ENCODE data around the gene PSMB5. TPM values are rescaled to one million over a fixed set of nuclear protein-coding genes. Genes with fewer than 3 reads are reported as not detected.

The PSMB5 gene
- polyA plus RNA-seq, 1 donor from 2014 or later: 147 TPM

- no peak overlapping the region for H3K9ac ChIP-seq (ENCODE audit: low read length)
- H3K4me2 ChIP-seq (ENCODE audit: low read length): no peak overlapping the region
- peak overlapping the region; percentile 15 for H3K27ac ChIP-seq (ENCODE audit: low read length)
- no peaks in the 10 kb centered on the region for H3K27me3 ChIP-seq (ENCODE audit: insufficient read depth, low read depth, low read length)
- H3K9me2 ChIP-seq (ENCODE audit: insufficient read depth, low read length): no peaks in the 10 kb centered on the region
- no peaks in the 10 kb centered on the region for H3K36me3 ChIP-seq (ENCODE audit: insufficient read depth, low read length)
- no peaks in the 10 kb centered on the region for H3F3A ChIP-seq (ENCODE audit: insufficient read depth, low read length, poor library complexity, severe bottlenecking)
- no peaks in the 10 kb centered on the region for H3K9me3 ChIP-seq (ENCODE audit: low read length)
- H3K4me3 ChIP-seq (ENCODE audit: low read length): no peak overlapping the region
- no peaks in the 10 kb centered on the region for H4K20me1 ChIP-seq (ENCODE audit: insufficient read depth)
- H3K79me2 ChIP-seq (replicated peaks; ENCODE audit: insufficient read depth, low read length): no peaks in the 10 kb centered on the region
- H2AFZ ChIP-seq (ENCODE audit: low read depth, low read length): no peak overlapping the region
- TF ChIP-seq EZH2 (IDR thresholded peaks at IDR 0.05; ENCODE audit: borderline replicate concordance, insufficient read depth, low read length, poor library complexity, severe bottlenecking) (no peak), MXI1 (conservative IDR thresholded peaks at IDR 0.05; ENCODE audit: poor library complexity, severe bottlenecking) (no peak), EP300 (conservative IDR thresholded peaks at IDR 0.05; ENCODE audit: poor library complexity, severe bottlenecking) (no peak), TAF1 (IDR thresholded peaks at IDR 0.05; ENCODE audit: low read depth) (no peak)
- TF ChIP-seq, protein P1, sequence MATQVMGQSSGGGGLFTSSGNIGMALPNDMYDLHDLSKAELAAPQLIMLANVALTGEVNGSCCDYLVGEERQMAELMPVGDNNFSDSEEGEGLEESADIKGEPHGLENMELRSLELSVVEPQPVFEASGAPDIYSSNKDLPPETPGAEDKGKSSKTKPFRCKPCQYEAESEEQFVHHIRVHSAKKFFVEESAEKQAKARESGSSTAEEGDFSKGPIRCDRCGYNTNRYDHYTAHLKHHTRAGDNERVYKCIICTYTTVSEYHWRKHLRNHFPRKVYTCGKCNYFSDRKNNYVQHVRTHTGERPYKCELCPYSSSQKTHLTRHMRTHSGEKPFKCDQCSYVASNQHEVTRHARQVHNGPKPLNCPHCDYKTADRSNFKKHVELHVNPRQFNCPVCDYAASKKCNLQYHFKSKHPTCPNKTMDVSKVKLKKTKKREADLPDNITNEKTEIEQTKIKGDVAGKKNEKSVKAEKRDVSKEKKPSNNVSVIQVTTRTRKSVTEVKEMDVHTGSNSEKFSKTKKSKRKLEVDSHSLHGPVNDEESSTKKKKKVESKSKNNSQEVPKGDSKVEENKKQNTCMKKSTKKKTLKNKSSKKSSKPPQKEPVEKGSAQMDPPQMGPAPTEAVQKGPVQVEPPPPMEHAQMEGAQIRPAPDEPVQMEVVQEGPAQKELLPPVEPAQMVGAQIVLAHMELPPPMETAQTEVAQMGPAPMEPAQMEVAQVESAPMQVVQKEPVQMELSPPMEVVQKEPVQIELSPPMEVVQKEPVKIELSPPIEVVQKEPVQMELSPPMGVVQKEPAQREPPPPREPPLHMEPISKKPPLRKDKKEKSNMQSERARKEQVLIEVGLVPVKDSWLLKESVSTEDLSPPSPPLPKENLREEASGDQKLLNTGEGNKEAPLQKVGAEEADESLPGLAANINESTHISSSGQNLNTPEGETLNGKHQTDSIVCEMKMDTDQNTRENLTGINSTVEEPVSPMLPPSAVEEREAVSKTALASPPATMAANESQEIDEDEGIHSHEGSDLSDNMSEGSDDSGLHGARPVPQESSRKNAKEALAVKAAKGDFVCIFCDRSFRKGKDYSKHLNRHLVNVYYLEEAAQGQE (IDR thresholded peaks at IDR 0.05; ENCODE audit: borderline replicate concordance): no peak
These were observed 9.4 kb downstream of the PSMB5 start for GRCh38 chr14:23025151-23025814.

- Histone ChIP-seq H3K9me2 (ENCODE audit: insufficient read depth, low read length) (no peaks in the 10 kb centered on the region), H3K27ac (ENCODE audit: low read length) (peak overlapping the region; percentile 15), H3K27me3 (ENCODE audit: insufficient read depth, low read depth, low read length) (no peaks in the 10 kb centered on the region), H3K4me3 (ENCODE audit: low read length) (no peak overlapping the region), H3F3A (ENCODE audit: insufficient read depth, low read length, poor library complexity, severe bottlenecking) (no peaks in the 10 kb centered on the region), H3K79me2 (replicated peaks; ENCODE audit: insufficient read depth, low read length) (no peaks in the 10 kb centered on the region), H2AFZ (ENCODE audit: low read depth, low read length) (no peak overlapping the region), H3K4me2 (ENCODE audit: low read length) (no peak overlapping the region), H3K36me3 (ENCODE audit: insufficient read depth, low read length) (no peaks in the 10 kb centered on the region), H4K20me1 (ENCODE audit: insufficient read depth) (no peaks in the 10 kb centered on the region), H3K9ac (ENCODE audit: low read length) (no peak overlapping the region), H3K9me3 (ENCODE audit: low read length) (no peaks in the 10 kb centered on the region)
- TF ChIP-seq TAF1 (IDR thresholded peaks at IDR 0.05; ENCODE audit: low read depth): no peak
- TF ChIP-seq EZH2 (IDR thresholded peaks at IDR 0.05; ENCODE audit: borderline replicate concordance, insufficient read depth, low read length, poor library complexity, severe bottlenecking): no peak
- TF ChIP-seq, protein P1 (IDR thresholded peaks at IDR 0.05; ENCODE audit: borderline replicate concordance): no peak
- no peak for TF ChIP-seq POLR2AphosphoS5 (IDR thresholded peaks at IDR 0.05)
- TF ChIP-seq RAD21 (conservative IDR thresholded peaks at IDR 0.05): no peak
- TF ChIP-seq, protein P2, sequence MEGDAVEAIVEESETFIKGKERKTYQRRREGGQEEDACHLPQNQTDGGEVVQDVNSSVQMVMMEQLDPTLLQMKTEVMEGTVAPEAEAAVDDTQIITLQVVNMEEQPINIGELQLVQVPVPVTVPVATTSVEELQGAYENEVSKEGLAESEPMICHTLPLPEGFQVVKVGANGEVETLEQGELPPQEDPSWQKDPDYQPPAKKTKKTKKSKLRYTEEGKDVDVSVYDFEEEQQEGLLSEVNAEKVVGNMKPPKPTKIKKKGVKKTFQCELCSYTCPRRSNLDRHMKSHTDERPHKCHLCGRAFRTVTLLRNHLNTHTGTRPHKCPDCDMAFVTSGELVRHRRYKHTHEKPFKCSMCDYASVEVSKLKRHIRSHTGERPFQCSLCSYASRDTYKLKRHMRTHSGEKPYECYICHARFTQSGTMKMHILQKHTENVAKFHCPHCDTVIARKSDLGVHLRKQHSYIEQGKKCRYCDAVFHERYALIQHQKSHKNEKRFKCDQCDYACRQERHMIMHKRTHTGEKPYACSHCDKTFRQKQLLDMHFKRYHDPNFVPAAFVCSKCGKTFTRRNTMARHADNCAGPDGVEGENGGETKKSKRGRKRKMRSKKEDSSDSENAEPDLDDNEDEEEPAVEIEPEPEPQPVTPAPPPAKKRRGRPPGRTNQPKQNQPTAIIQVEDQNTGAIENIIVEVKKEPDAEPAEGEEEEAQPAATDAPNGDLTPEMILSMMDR (IDR thresholded peaks at IDR 0.05; ENCODE audit: poor library complexity, severe bottlenecking): no peak
- no peak for TF ChIP-seq MXI1 (conservative IDR thresholded peaks at IDR 0.05; ENCODE audit: poor library complexity, severe bottlenecking)
- no peak for TF ChIP-seq SMC3 (conservative IDR thresholded peaks at IDR 0.05; ENCODE audit: poor library complexity)
- no peak for TF ChIP-seq EP300 (conservative IDR thresholded peaks at IDR 0.05; ENCODE audit: poor library complexity, severe bottlenecking)
These were observed 10.1 kb downstream of the PSMB5 start for GRCh38 chr14:23024612-23025075.
